GM20000 (cell line): Measurements from ENCODE around the gene KCNMB1.

ENCODE experiments used
- DNase-seq: peaks from one replicate; pipeline ENCODE4 v3.0.0; 2012; ENCODE audit warnings: low spot score
- TF ChIP-seq, protein P1 (sequence below): IDR thresholded peaks from 2 replicates; pipeline ENCODE4 v1.5.1; 2012; ENCODE audit warnings: mild to moderate bottlenecking, control low read depth; ENCODE audit errors: extremely low read depth, missing control alignments

KCNMB1 gene

DNA sequence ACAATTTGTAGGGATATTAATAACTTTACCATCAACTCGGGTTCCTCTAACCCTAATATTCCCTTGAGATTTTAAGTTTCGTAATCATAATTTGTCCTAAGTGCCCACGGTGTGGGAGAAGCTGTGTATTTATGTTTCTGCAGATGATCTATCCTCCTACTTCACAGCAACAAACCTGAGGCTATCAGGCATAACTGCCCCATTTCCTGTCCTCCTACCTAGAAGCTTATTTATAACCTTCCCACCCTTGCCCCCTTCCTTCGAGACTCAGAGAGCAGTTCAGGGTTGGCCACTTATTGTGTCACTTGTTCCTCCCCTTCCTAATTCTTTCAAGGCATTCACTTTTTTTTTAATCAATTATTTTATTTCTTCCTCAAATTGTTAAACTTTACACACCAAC is 62.0 kb downstream of the KCNMB1 start:
- TF ChIP-seq, protein P1, sequence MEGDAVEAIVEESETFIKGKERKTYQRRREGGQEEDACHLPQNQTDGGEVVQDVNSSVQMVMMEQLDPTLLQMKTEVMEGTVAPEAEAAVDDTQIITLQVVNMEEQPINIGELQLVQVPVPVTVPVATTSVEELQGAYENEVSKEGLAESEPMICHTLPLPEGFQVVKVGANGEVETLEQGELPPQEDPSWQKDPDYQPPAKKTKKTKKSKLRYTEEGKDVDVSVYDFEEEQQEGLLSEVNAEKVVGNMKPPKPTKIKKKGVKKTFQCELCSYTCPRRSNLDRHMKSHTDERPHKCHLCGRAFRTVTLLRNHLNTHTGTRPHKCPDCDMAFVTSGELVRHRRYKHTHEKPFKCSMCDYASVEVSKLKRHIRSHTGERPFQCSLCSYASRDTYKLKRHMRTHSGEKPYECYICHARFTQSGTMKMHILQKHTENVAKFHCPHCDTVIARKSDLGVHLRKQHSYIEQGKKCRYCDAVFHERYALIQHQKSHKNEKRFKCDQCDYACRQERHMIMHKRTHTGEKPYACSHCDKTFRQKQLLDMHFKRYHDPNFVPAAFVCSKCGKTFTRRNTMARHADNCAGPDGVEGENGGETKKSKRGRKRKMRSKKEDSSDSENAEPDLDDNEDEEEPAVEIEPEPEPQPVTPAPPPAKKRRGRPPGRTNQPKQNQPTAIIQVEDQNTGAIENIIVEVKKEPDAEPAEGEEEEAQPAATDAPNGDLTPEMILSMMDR, result no peak
- DNase-seq, result peak; percentile 40
